Measurements from ENCODE around the gene ANKMY1.

ANKMY1 gene

DNA sequence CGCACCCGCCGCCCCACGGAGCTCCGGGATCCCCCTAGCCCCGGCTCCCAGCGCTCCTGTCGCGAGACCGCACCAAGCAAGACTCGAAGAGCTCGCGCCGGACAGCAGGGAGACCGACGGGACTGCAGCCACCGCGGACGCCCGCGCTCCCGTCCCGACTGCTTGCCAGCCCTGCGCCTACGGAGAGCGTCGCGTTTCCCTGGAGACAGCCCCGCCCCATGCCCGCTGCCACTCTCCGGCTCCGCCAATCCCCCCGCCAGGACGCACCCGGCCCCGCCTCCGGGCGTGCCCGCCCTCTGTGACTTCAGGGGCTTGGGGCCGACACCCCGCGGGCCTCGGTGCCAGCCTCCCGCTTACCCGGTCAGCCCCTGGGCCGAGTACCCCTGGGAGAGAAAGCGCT is at the start of gene ANKMY1:
ANKMY1 (minus strand) TSS at position 181 of the 400 bp plus-strand sequence. CDS start 653 bp downstream, outside the sequence.
- DNase-seq: peak; percentile 79

DNA sequence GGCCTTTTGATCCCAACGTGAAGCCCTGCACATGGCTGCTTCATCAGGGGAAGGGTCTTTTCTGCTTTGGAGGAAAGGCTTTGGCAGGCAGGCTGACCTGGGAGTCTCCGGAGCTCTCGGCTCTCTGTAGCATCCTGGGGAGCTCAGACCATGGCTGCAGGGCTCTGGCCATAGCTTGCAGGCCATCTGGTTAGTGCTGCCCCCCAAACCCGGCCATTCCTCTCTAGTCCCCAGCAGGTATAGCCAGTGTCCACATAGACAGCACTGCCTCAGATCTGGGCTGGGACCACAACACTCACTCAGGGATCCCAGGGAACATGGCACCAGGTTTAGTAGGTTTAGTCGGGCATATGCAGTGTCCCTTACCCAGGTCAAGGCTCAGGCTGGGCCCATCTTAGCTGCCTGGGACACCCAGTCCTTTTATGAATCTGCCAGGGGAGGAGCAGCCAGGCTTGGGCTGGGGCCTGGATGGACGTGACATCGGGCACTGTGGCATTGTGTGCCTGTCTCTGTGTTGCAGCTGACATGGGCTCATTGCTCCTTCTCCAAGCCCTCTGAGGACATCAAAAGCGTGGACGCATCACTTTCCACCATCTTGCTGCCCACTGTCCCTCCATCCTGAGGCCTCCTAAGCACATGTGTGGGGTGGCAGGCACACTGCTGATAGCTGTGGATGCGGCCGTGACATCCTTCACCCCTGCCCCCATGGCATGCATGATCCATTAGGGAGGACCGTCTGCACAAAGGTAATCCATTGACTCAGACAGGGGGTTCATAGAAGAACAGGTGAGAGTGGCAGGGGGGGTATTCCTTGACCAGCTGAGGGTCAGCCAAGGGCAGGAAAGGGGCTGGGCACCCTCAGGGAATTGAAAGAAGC is 48.3 kb upstream of the ANKMY1 start:
- no peak for DNase-seq

DNA sequence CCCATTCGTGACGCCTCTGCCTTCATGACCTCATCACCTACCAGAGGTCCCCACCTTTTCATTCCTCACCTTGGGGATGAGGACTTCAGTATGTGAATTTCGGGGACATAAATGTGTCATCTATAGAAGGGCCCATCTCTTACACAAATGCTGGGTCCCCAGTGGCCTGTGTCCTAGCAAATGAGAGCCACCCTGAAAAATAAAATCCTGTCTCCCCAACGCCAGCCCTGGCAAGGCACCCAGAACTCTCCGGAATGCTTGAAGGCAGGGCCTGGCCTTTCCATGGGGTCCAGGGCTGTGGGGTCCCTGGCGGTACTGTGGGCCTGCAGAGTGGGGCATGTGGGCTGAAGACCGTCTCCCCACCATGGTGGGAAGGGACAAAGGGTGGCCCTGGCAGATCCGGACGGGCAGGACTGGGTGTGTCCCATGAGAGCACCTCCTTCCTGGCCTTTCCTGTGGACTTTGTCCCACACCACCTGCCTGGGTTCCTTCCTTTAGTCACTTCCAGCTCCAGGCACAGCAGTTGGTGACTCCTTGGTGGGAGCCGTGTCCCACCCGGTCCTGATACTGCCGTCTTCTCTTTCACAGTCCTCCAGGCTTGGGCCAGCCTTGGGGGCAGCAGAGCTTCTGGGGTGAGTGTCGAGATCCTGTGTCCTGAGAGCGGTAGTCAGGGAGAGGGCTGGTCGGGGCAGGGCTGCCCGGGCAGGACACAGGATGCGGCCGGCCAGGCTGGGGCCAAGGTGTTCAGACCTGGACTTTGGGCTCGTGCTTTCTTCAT is 47.3 kb upstream of the ANKMY1 start:
- no peak for DNase-seq

- DNase-seq: peak; percentile 79
Observed at GRCh38 chr2:240604291-240604938, 46.6 kb upstream of the ANKMY1 start.

DNA sequence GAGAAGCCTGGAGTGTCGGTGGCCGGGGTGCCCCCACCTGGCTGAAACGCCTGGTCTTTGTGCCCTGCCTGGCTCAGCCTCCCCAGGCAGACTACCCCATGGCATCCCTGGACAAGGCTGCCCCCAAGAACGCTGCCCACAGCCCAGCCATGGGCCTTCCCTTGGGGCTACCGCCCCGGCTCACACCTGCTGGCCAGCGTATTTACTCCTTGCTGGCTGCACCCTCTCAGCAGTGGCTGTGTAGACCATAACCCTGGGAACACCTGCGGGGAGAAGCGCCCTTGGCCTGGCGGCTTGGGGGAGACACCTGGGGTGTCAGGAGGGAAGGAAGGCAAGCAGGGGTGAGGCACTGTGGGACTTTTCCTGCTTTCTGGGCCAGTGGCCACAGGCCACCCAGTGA is 46.1 kb upstream of the ANKMY1 start:
- no peak for DNase-seq

GRCh38 chr2:240603081-240603835 is 45.5 kb upstream of the ANKMY1 start:
- DNase-seq: no peak

- DNase-seq: no peak
Observed at GRCh38 chr2:240602266-240603050, 44.7 kb upstream of the ANKMY1 start.

DNA sequence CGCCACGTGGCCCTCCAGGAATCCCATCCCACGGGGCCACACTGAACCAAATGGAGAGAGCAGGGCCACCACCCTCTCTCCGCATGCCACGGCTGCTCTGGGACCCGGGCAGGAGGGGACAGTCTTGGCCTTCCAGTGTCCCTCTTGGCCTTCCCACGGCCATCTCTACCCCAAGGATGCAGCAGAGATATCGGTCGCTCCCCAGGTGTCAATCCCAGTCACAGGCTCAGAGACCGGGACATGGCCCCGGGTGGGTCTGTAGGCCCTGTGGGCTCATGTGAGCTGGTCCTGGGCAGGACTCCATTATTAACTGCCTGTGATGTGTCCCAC is 44.0 kb upstream of the ANKMY1 start:
- DNase-seq: no peak

DNA sequence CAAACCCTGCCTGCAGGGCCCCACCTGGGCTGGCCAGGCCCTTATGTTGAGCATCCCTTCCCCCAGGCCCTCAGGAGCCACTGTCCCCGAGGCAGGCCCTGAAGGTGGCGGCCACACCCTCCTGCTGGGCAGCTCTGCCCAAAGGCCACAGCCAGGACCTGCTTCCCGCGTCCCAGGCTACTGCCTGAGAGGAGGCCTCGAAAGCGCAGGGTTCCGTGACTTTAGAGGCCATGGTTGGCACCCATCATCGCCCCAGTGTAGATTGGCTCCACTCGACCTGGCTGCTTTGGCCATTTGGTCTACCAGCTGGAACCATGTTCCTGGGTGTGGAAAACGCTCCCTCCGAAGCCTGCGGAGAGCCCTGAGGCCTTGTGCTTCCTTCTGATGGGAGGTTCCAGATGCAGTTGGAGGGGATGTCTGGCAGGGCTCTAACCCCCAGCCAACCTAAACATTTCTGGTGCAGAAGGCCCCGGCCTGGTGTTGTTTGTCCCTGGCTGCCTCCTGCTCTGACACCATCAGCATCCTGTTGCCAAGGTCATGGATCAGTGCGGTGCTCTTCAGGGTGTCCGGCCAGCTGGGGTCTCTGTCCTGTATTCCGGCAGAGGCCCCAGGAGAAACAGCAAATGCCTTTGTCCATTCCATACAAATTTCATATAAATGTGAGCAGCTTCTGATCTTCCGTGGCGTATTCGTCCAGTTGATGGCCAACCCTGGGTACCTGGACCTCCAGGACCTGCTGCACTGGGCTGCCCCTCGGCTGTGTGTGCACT is 43.5 kb upstream of the ANKMY1 start:
- no peak for DNase-seq

DNA sequence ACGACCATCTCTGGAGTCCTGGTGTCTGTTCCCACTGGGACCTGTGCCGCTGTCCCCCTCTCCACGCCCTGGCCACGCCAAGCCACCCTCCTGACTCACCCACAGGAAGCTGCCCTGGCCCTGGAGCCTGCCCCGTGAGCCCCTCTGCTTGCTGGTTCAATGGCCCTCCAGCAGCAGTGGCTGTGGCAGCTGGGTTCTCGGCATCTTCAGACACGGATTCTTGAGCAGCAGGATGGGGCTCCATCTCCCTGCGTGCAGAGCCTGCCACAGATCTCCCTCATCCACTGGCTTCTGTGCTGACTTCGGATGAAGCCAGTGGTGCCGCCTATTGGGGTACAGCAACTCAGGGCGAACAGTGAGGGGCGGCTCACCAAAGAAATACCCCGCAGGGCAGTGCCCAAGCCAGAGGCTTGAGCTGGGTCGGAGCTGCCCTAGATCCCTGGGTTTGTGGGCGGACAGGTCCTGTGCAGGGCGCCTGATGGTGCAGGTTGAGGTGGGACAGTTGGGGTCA is 42.7 kb upstream of the ANKMY1 start:
- no peak for DNase-seq

DNA sequence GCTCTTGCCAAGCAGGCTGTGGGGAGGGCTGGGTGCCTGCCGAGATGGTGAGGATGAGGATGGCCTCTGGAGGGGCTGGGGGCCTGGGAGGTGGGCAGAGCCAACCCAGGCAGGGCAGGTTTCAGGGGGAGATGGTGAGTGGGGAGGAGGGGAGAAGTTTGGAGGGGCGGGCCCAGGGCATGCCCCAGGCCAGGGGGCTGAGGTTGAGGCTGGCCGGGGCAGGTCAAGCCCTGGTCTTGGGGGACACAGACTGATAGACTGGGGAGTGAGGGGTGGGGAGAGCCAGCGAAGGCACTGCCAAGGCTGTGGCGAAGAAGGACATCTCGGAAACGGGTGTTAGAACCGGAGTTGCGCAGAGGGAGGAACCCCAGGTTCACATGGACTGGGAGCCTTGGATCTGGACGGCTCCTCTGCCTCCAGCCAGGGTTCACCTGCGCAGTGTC is 41.4 kb upstream of the ANKMY1 start:
- no peak for DNase-seq

DNA sequence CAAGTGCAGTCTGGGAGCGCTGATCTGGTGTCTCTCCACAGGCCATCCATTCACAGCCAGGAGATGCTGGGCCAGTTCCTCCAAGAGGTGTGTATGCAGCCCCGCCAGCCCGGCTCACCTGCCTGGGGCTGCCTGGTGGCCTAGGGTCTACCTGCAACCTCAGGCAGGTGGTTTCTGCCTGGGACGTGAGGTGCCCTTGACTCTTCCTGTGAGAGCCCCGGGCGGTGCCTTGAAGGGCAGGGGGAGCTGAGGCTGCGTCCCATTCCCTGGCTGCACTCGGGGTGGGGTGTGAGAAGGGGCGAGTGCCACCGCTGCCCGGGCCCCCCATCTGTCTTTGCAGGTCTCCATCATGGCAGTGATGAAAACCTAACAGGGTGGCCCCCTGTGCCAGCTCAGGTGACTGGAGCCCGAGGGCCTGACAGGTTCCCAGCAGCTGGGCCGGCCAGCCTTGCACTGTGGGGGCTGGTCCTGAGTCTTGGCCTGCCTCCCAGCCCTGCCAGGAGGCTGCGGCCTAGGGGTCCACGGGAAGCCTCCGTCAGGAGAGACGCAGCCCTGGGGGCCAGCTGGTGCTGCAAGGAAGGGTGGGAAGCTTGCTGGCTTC is 40.6 kb upstream of the ANKMY1 start:
- no peak for DNase-seq

DNA sequence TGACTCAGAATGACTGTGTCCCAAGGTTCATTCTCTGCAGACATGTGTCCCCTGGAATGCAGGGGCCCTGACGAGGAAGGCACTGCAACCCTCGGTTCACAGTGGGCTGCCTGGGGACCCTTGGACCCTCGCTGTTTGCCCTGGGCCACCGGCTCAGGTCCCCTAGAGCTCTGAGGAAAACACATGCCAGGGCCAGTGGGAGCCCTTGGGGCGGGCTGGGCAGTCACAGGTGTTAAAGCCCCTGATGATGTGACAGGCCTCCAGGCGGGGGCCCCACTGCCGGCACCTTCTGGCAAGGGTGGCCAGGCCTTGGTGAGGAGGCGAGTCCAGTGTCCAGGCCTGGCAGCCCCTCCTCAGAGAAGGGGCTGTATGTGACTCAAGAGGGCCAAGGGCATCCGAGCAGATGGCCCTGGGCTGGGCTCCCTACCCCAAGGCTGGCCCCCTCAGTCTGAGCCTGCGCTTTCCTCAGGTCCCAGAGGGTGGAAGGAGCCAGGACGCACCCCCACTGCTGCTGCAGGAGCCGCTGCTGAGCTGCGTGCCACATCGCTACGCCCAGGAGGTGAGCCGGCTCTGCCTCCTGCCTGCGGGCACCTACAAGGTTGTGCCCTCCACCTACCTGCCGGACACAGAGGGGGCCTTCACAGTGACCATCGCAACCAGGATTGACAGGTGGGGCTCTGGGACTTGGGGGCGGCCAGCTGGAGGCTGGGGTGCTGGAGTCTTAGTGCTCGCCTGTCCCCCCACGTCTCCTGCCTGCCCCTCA is 39.8 kb upstream of the ANKMY1 start:
- no peak for DNase-seq

DNA sequence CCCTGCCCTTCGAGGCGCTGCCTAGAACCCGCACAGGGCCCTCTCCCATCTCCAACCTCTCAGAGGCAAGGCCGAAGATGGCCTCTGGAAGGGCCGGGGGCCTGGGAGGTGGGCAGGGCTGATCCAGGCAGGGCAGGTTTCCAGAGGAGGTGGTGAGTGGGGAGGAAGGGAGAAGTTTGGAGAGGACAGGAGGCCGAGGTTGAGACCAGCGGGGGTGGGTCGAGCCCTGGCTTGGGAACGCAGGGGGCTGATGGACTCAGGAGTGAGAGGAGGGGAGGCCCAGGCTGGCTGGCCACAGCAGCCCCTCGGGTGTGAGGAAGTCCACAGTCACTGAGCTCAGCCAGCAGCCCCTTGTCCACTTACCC is 39.2 kb upstream of the ANKMY1 start:
- DNase-seq: no peak

DNA sequence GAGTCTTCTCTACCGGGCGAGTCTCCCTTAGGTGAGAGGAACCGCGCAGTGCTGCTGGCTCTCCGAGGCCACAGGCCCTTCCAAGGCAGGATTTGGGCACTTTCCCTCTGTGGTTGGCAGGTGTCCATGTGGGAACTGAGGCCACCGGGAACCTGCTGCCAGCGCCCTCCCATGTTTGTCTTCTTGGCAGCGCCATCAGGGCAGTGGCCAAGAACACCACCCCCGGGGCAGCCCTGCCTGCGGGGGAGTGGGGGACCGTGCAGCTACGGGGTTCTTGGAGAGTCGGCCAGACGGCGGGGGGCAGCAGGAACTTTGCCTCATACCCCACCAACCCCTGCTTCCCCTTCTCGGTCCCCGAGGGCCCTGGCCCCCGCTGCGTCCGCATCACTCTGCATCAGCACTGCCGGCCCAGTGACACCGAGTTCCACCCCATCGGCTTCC is 38.7 kb upstream of the ANKMY1 start:
- DNase-seq: no peak

DNA sequence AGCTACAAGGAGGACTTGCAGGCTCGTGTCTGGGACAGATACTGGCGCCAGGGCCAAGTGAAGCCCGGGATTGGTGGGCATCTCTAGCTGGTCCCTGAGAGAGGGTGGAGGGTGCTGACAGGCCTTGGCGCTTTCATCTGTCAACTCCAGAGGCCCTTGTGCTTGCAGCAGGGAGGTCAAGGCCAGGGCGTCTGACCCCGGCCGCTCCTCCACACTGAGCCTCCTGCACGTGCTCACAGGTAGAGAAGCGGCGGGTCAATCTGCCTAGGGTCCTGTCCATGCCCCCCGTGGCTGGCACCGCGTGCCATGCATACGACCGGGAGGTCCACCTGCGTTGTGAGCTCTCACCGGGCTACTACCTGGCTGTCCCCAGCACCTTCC is 38.3 kb upstream of the ANKMY1 start:
- no peak for DNase-seq

DNA sequence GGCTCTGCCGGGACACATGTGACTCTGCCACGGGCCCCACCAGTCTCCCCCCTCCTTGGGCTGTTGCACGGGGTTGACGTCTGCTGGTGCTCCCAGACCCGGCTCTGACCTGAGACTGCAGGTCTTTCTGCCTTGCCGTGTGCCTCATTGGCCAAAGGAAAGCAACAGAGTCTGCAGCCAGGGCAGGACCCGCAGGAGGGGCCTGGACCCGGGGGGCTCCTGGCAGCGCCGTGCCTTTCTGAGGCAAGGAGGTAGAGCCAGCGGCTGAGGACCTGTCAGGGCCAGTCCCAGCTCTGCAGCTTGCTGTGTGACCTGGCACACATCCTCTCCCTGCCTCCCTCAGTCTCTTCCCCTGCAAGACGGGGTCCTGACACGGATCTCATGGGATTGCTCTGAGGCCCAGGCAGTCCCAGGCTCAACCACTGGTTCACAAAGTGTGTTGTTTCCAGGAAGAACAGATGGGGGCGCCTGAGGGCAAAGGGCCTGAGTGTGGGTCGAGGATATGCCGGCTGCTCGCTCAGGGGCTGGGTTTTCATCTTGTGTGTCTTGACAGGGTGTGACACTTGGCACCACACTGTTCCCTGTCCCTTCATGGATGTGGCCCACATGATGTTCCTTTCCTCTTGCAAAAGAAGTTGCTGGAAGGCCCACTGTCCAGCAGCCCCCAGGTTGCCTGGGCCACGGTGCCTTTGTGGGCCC is 37.7 kb upstream of the ANKMY1 start:
- DNase-seq: peak; percentile 26

GRCh38 chr2:240594511-240595380 is 37.0 kb upstream of the ANKMY1 start:
- DNase-seq: no peak

All from inflammatory macrophage treated with lipopolysaccharide for 4 hours (primary cell).